EH (cell line): ENCODE data around the gene TSR3.
"Not testable (repeated sequence)": the region's sequence is repeated elsewhere in the genome, so short reads cannot be mapped to it uniquely, and the experiment has no call there.

Experiments used
- DNase-seq: peaks from one replicate; pipeline ENCODE4 v3.0.0-alpha.2; 2015; ENCODE audit warnings: low read depth

TSR3 gene

DNA sequence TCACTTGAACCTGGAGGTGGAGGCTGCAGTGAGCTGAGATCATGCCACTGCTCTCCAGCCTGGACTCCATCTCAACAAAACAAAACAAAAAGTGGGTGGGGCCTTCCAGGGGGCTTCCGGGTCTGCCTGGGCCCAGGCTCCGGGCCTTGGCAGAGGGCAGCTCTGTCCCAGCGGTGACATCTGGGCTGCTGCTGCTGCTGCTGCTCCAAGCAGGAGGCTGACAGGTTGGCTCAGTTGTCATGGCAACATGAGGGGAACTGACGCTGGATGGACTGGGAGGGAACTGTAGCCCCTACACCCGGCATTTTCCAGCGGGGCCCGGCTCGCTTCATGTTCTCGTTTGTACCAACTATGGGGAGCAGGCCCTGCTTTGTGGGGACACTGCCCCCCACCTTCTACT is 14.2 kb downstream of the TSR3 start:
- no peak for DNase-seq

DNA sequence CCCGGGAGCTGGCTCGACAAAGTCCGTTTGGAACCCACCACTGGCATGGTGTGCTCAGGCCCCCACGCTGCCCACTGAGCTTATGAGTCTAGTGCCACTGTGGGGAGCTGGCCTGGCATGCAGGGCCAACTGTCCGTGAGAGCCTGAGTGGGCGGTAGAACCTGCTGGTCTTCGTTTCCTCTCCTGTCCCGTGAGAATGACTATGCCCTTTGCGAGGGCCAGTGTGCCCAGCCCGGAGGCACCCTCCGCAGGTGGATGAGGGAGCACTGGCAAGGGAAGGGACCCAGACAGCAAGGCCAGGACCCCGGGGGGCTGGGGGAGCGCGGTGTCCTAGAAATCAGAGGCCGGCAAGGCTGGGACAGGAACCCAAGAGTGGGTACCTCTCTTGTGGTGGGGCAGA is 15.1 kb downstream of the TSR3 start:
- no peak for DNase-seq

- DNase-seq, result no peak
Measured at GRCh38 chr16:1335996-1336395, 15.7 kb downstream of the TSR3 start.

DNA sequence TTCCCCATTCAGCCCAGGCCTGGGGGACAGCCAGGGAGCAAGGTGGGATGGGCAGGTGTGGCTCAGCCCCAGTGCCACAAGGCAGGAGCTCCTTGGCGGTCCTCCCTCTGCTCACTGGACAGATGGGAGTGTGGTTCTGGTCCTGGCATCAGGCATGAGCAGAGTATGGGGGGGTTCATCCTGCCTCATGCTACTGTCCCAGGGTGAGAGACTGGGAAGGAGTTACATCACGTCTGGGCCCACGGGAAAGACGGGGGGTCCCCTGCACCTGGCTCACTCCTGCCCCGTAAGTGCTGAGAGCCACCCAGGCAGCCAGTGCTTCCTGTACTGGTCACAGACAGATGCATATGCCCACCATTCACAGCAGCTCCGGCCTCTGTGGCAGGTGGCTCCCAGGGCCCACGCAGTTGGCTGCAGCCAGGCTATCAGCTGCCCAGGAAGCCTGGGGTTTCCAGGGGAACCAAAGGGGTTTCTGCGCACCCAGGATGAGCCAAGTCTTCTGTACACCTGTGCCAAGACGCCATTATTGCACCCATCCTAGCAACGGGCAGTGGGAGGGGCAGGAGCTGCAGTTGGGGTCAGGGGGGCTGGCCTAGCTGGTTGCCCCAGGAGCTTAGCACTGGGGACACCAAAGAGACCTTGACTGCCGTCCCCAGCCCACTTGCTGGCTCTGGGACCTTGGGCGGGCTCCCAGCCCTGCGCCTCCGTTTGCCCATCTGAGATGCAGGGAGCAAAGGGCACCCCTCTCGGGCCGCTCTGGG is 16.3 kb downstream of the TSR3 start:
- no peak for DNase-seq

- no peak for DNase-seq
Measured at GRCh38 chr16:1334739-1335138, 16.9 kb downstream of the TSR3 start.

GRCh38 chr16:1333854-1334700 is 17.6 kb downstream of the TSR3 start:
- DNase-seq, result no peak

GRCh38 chr16:1333149-1333812 is 18.4 kb downstream of the TSR3 start, which contains the start of gene BAIAP3:
Gene BAIAP3, plus strand, starts transcription at chr16:1333645. Its CDS starts 4,905 bp downstream, at chr16:1338550.
- peak; percentile 37 for DNase-seq

DNA sequence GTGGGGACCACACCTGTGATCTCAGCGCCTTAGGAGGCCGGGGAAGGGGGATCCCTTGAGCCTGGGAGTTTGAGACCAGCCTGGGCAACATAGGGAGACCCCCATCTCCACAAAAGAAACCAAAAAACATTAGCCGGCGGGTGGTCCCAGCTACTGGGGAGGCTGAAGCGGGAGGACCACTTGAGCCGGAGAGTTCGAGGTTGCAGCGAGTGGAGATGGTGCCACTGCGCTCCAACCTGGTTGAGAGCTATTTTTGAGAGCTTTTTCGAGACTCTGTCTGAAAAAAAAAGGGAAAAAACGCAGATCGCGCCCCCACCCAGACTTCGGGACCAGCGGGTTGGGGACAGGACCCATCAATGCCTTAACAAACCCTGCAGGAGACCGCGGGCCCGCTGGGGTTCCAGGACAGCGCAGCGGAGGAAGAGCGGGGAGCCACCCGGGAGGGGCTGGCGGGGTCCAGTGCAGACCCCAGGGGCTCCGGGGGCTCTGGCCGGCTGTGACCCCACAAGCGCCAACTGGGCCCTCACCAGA is 19.0 kb downstream of the TSR3 start:
- no peak for DNase-seq

- peak; percentile 57 for DNase-seq
Measured at GRCh38 chr16:1331712-1332617, 19.7 kb downstream of the TSR3 start.

DNA sequence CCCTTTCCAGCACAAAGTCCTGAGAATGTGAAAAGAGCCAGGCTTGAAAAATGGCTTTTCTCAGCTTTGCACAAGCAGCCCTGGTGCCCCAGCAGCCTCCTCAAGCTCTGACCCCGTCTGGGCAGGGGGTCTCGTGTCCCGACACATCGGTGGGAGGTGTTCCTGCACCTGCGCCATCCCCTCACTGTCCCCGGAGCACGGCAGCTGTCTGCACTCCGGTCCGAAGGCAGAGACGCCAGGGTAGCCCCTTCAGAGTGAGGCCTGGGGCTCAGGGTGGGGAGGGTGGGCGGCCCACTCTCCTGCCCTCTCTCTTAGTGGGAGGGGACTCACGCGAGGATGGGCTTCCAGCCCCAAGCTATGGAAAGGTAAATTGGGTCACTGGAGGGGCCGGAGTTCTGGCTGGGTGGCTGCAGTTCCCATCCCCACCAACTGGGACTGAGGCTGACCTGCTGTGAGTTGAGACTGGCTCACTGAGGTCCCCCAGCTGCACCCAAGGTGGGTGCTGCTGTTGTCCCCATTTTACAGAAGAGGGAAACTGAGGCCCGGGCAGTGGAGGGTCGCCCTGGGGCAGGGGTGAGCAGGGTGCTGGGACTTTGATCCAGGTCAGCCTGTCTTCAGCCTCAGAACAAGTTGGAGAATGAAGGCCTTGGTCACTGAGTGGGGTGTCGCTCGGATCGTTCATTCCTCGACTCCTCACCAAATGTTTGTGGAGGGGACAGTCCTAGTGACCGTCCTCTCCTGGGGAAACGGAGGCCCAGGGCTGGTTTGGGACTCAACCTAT is 20.6 kb downstream of the TSR3 start:
- DNase-seq, result no peak

GRCh38 chr16:1330260-1330914 is 21.3 kb downstream of the TSR3 start:
- DNase-seq, result no peak

DNA sequence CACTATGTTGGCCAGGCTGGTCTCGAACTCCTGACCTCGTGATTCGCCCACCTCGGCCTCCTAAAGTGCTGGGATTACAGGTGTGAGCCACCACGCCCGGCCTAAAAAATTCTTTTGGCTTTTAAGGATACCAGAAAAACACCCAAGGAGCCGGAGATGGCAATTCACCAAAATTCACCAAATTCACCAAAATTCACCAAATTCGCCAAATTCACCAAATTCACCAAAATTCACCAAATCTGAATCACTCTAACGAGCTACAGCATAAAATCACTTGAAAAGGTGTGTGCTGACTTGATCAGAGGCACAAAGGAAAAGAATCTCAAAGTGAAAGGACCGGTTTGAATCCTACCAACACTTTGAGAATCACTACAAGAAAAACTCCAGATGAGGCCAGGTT is 22.7 kb downstream of the TSR3 start:
- not testable (repeated sequence) for DNase-seq

DNA sequence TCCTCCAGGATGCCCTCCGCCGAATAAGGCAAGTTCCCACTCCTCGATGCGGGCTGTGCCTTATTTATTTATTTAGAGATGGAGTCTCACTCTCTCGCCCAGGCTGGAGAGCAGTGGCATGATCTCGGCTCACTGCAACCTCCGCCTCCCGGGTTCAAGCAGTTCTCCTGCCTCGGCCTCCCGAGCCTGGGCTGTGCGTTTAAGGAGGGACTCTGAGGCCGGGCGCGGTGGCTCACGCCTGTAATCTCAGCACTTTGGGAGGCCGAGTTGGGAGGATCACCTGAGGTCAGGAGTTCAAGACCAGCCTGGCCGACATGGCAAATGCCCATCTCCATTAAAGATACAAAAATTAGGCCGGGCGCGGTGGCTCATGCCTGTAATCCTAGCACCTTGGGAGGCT is 23.5 kb downstream of the TSR3 start:
- DNase-seq, result not testable (repeated sequence)

DNA sequence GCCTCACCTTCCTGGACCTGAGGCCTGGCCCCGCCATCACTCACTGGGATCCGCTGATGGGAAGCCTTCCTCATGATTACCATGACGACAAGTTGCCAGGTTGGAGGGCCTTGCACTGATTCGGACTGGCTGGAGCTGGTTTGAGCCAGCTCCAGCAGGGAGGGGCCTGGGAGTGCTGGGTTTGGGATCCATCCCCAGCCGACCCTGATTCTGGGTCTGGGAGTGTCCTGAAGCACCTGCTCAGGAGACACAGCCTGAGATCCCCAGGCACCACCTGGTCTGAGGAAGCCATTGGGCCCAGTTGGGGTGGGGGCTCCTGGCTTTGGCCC is 24.1 kb downstream of the TSR3 start:
- DNase-seq, result no peak

DNA sequence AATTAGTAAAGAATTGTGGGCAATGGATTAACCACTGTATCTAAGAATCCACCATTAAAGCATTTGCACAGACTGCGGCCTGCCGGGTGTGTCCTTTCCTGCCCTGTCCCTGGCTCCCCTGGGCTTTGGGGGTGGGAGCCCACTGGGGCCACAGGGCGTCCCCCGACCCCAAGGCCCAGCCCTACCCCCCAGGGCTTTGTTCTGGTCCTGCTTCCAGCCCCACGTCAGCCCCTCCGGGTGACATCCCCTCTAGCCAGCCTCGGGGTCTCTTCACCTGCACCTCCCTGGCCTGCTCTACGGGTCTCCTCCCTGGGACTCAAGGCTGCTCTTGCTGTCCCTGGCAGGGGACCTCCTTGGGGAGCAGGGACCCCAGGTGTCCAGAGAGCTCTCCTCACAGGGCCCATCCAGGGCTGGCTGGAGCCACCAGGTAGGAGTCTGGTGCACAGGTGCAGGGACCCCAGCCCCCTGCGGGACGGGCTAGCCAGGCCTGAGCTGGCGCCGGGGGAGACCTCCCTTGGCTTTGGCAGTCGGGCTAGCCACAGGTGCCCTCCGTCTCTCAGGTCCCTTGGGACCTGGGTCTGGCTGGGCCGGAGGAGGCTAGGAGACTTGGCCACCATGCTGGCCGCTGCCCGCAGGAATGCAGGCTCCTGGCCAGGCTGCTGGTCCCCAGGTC is 24.6 kb downstream of the TSR3 start:
- DNase-seq, result no peak

GRCh38 chr16:1326391-1326790 is 25.3 kb downstream of the TSR3 start:
- no peak for DNase-seq

DNA sequence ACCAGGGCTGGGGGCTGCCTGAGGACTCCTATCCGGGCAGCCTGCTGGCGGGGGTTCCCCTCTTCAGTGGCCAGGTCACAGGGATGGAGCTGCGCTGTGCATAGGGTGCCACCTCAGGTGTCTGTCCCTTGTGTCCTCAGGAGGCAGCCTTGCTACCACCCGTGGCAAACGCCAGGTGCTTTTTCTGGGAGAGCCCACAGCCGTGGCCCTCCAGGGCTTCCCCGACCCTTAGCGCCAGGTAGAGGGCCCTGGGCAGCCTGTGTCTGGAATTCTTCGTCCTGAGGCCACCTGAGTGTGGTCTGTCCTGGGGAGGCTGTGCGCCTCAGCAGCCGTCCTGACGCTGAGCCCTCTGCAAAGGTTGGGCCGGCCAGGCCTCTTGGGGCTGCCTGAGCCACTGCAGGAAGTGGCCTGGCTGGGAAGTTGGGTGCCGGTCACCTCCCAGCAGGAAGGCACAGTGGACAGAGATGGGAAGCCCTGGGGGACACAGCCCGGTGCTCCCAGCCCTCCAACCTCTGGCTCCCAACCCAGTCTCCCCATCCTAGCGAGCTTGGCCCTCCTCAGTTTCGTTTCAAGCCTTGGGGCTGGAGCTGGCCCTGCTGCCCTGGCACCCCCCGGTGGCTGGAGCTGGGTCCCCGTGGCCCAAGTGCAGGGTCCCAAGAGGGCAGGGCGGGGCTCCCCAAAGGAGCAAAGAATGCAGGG is 25.9 kb downstream of the TSR3 start:
- DNase-seq, result no peak

- DNase-seq, result no peak
Measured at GRCh38 chr16:1325261-1325660, 26.4 kb downstream of the TSR3 start.

DNA sequence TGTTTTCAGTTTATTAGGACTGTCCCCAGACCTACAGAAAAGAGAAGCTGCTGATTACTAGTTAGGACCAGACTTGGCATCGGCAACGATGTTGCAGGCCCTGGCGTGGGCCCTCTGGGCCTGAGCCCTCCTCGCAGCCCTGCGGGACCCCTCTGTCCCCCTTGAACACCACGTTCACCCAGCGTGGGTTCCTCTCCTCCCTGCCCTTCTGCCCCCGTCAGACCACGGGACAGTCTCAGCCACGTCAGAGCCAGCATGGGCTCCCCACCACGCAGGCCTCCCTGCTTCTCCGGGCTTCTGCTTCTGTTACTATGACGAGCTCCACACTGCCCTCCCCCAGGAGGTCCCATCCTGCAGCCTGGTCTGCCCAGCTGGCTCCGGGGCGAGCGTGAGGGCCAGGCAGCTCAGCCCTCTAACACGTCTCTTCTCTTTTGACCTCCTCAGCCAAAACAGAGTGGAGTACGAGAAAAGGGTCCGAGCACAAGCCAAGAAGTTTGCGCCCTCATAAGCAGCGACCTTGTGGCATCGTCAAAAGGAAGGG is 27.3 kb downstream of the TSR3 start:
- DNase-seq, result no peak
